ENCODE results near the gene RAD51AP2.
"Not testable (repeated sequence)": the region's sequence is repeated elsewhere in the genome, so short reads cannot be mapped to it uniquely, and the experiment has no call there.

RAD51AP2 gene

GRCh38 chr2:17538022-17538843, 20.0 kb upstream of the RAD51AP2 start:
- DNase-seq (ENCODE audit: low read depth in 2 of 3, low spot score in 2 of 3) = no peak

GRCh38 chr2:17536416-17536815, 18.2 kb upstream of the RAD51AP2 start:
- no peak for DNase-seq (ENCODE audit: low read depth in 2 of 3, low spot score in 2 of 3)

- DNase-seq (ENCODE audit: low read depth in 2 of 3, low spot score in 2 of 3) = no peak
These were observed 15.3 kb upstream of the RAD51AP2 start for GRCh38 chr2:17533546-17533945.

- no peak for DNase-seq (ENCODE audit: low read depth in 2 of 3, low spot score in 2 of 3)
These were observed 11.5 kb upstream of the RAD51AP2 start for GRCh38 chr2:17529771-17530170.

- no peak for DNase-seq (ENCODE audit: low read depth in 2 of 3, low spot score in 2 of 3)
These were observed 4.1 kb upstream of the RAD51AP2 start for GRCh38 chr2:17522303-17522702.

- no peak for DNase-seq (ENCODE audit: low read depth in 2 of 3, low spot score in 2 of 3)
These were observed 3.4 kb upstream of the RAD51AP2 start for GRCh38 chr2:17521621-17522020.

- DNase-seq (ENCODE audit: low read depth in 2 of 3, low spot score in 2 of 3) = no peak
These were observed 2.5 kb upstream of the RAD51AP2 start for GRCh38 chr2:17520761-17521160.

GRCh38 chr2:17519486-17519885, 1.2 kb upstream of the RAD51AP2 start:
- DNase-seq (ENCODE audit: low read depth in 2 of 3, low spot score in 2 of 3) = no peak

GRCh38 chr2:17517481-17518211, 594 bp downstream of the RAD51AP2 start:
- no peak for DNase-seq (ENCODE audit: low read depth in 2 of 3, low spot score in 2 of 3)

GRCh38 chr2:17515652-17516051, 2.6 kb downstream of the RAD51AP2 start:
- no peak for DNase-seq (ENCODE audit: low read depth in 2 of 3, low spot score in 2 of 3)

- DNase-seq (ENCODE audit: low read depth in 2 of 3, low spot score in 2 of 3) = no peak
These were observed 11.3 kb downstream of the RAD51AP2 start for GRCh38 chr2:17506736-17507616.

GRCh38 chr2:17497718-17498117, 20.5 kb downstream of the RAD51AP2 start:
- no peak for DNase-seq (ENCODE audit: low read depth in 2 of 3, low spot score in 2 of 3)

- no peak for DNase-seq (ENCODE audit: low read depth in 2 of 3, low spot score in 2 of 3)
These were observed 22.6 kb downstream of the RAD51AP2 start for GRCh38 chr2:17495590-17495989.

- not testable (repeated sequence) for DNase-seq (ENCODE audit: low read depth in 2 of 3, low spot score in 2 of 3)
These were observed 28.1 kb downstream of the RAD51AP2 start for GRCh38 chr2:17490165-17490564.

- not testable (repeated sequence) for DNase-seq (ENCODE audit: low read depth in 2 of 3, low spot score in 2 of 3)
These were observed 29.6 kb downstream of the RAD51AP2 start for GRCh38 chr2:17488610-17489009.

GRCh38 chr2:17483496-17483895, 34.7 kb downstream of the RAD51AP2 start:
- no peak for DNase-seq (ENCODE audit: low read depth in 2 of 3, low spot score in 2 of 3)

- DNase-seq (ENCODE audit: low read depth in 2 of 3, low spot score in 2 of 3) = no peak
These were observed 35.6 kb downstream of the RAD51AP2 start for GRCh38 chr2:17482651-17483050.

- no peak for DNase-seq (ENCODE audit: low read depth in 2 of 3, low spot score in 2 of 3)
These were observed 38.4 kb downstream of the RAD51AP2 start for GRCh38 chr2:17479875-17480274.

GRCh38 chr2:17476830-17477229, 41.4 kb downstream of the RAD51AP2 start:
- no peak for DNase-seq (ENCODE audit: low read depth in 2 of 3, low spot score in 2 of 3)

- no peak for DNase-seq (ENCODE audit: low read depth in 2 of 3, low spot score in 2 of 3)
These were observed 42.2 kb downstream of the RAD51AP2 start for GRCh38 chr2:17476064-17476463.

- DNase-seq (ENCODE audit: low read depth in 2 of 3, low spot score in 2 of 3) = no peak
These were observed 43.0 kb downstream of the RAD51AP2 start for GRCh38 chr2:17475286-17475685.
